ENCODE data around the gene OR10AD1.
"Not testable (repeated sequence)": the region's sequence is repeated elsewhere in the genome, so short reads cannot be mapped to it uniquely, and the experiment has no call there.

Gene OR10AD1

GRCh38 chr12:48160046-48160445 lies 43.0 kb downstream of the OR10AD1 start:
- no peak for DNase-seq

- DNase-seq: no peak
Observed at GRCh38 chr12:48157889-48158370, 45.2 kb downstream of the OR10AD1 start.

- peak; percentile 99 to 100 (median 99) for DNase-seq
Observed at GRCh38 chr12:48157018-48157888, 45.8 kb downstream of the OR10AD1 start, which contains the start of gene ASB8. Gene ASB8 (minus strand): TSS chr12:48157515. CDS start chr12:48153496, 4,019 bp downstream.

- DNase-seq: no peak
Observed at GRCh38 chr12:48156652-48157017, 46.5 kb downstream of the OR10AD1 start.

- not testable (repeated sequence) for DNase-seq
Observed at GRCh38 chr12:48155786-48156185, 47.3 kb downstream of the OR10AD1 start.
